Esophagus muscularis mucosa (tissue), 4 donors: ENCODE data around the gene ALOX15B. TPM values are rescaled to one million over a fixed set of nuclear protein-coding genes. Genes with fewer than 3 reads are reported as not detected.

Source experiments
- DNase-seq: peaks from one replicate; pipeline ENCODE4 v3.0.0-alpha.2; 2017; ENCODE audit errors: extremely low spot score
- H3K27ac ChIP-seq, 4 donors: fragments of 200-600 bp; sonication (generic); replicated peaks in 1 of 4; 1 replicate in 3 of 4; 2 replicates in 1 of 4; pipeline ENCODE4 v1.5.1; 2016 to 2019; ENCODE audit warnings: mild to moderate bottlenecking in 1 of 4
- H3K27me3 ChIP-seq, 4 donors: fragments of 200-600 bp; sonication (generic); one replicate each; pipeline versions ENCODE4 v1.5.1 to v1.6.0; 2016 to 2019
- H3K36me3 ChIP-seq, 4 donors: fragments of 200-600 bp; sonication (generic); one replicate each; pipeline ENCODE4 v1.5.1; 2016 to 2019
- H3K4me1 ChIP-seq, 4 donors: fragments of 200-600 bp; sonication (generic); one replicate each; pipeline ENCODE4 v1.5.1; 2016 to 2019
- H3K4me3 ChIP-seq, 4 donors: fragments of 200-600 bp; sonication (generic); 1 replicate in 2 of 4; 2 replicates in 2 of 4; pipeline ENCODE4 v1.5.1; 2016 to 2019; ENCODE audit warnings: mild to moderate bottlenecking in 4 of 4, moderate library complexity in 1 of 4
- H3K9me3 ChIP-seq, 4 donors: fragments of 200-600 bp; sonication (generic); 1 replicate in 3 of 4; 2 replicates in 1 of 4; pipeline ENCODE4 v1.5.1; 2016 to 2019
- EP300 ChIP-seq: sonication (generic); formaldehyde crosslinking; IDR thresholded peaks from one replicate; pipeline ENCODE4 v1.6.1; 2017; ENCODE audit warnings: antibody characterized with exemption
- POLR2A ChIP-seq: fragments of 450-650 bp; IDR thresholded peaks from one replicate; pipeline ENCODE4 v1.6.1; 2017; ENCODE audit warnings: antibody characterized with exemption, moderate library complexity, mild to moderate bottlenecking, low read depth
- POLR2AphosphoS5 ChIP-seq, 2 donors: sonication (generic); formaldehyde crosslinking; IDR thresholded peaks; one replicate each; pipeline ENCODE4 v1.6.1; 2017; ENCODE audit warnings: antibody characterized with exemption in 2 of 2
- whole genome bisulfite sequencing: methylation state at CpG from one replicate; pipeline ENCODE4 v1.1.5; 2018; 5-methylcytosine and 5-hydroxymethylcytosine counted together
- intact Hi-C: fragments of 100-400 bp; cut with DNase I; formaldehyde crosslinking; loops from one replicate; pipeline ENCODE4 v1.15.1; 2023
- total RNA-seq, 4 donors: library from RNA; depleted of rRNA; stranded (reverse); fragments of >200 nt; gene quantifications; one replicate each; pipeline versions ENCODE4 v1.1.0 to v1.2.1, GENCODE V29; 2016
- TF ChIP-seq, protein P1 (sequence below), 3 experiments: fragments of 200-600 bp in 2 of 3; fragments of 450-650 bp in 1 of 3; sonication (generic) in 2 of 3; IDR thresholded peaks; one replicate each; pipeline ENCODE4 v1.5.1; 2017 to 2019; ENCODE audit warnings: antibody characterized with exemption in 3 of 3, mild to moderate bottlenecking in 2 of 3, moderate library complexity in 1 of 3

The ALOX15B gene
- total RNA-seq, 4 donors from 2014 or later: 1.3 to 3.7 (median 2.0) TPM

DNA sequence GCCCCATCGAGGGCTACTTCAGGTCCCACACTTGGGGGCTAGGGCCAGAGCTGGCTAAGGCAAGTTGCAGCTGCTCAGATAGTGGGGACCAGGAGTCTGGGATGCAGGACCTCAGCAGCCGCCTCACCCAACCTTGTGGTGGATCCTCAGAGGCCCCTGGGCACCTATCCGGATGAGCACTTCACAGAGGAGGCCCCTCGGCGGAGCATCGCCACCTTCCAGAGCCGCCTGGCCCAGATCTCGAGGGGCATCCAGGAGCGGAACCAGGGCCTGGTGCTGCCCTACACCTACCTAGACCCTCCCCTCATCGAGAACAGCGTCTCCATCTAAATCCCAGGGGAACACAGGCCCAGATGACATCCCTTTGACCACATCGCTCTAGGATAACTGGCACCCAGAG lies 9.4 kb downstream of the ALOX15B start:
- H3K4me1 ChIP-seq: no peaks in the 10 kb centered on the region
- no peaks in the 10 kb centered on the region for H3K9me3 ChIP-seq
- intact Hi-C loops: loop anchor here (5.0 kb wide), 1 partner anchor 36 kb away; no protein-coding TSS in a partner anchor
- H3K4me3 ChIP-seq: no peak overlapping the region
- 98% methylated on average over 10 of the region's 12 CpGs for WGBS
- no peak overlapping the region for H3K27ac ChIP-seq
- TF ChIP-seq EP300 (no peak), POLR2A (no peak), POLR2AphosphoS5 (IDR thresholded peaks at IDR 0.05) (no peak)
- TF ChIP-seq, protein P1, sequence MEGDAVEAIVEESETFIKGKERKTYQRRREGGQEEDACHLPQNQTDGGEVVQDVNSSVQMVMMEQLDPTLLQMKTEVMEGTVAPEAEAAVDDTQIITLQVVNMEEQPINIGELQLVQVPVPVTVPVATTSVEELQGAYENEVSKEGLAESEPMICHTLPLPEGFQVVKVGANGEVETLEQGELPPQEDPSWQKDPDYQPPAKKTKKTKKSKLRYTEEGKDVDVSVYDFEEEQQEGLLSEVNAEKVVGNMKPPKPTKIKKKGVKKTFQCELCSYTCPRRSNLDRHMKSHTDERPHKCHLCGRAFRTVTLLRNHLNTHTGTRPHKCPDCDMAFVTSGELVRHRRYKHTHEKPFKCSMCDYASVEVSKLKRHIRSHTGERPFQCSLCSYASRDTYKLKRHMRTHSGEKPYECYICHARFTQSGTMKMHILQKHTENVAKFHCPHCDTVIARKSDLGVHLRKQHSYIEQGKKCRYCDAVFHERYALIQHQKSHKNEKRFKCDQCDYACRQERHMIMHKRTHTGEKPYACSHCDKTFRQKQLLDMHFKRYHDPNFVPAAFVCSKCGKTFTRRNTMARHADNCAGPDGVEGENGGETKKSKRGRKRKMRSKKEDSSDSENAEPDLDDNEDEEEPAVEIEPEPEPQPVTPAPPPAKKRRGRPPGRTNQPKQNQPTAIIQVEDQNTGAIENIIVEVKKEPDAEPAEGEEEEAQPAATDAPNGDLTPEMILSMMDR (IDR thresholded peaks at IDR 0.05): no peak
- H3K27me3 ChIP-seq: peaks cover 0 to 48% (median 0%) of the 10 kb centered on the region in 4 donors
- DNase-seq: no peak
- no peaks in the 10 kb centered on the region for H3K36me3 ChIP-seq

DNA sequence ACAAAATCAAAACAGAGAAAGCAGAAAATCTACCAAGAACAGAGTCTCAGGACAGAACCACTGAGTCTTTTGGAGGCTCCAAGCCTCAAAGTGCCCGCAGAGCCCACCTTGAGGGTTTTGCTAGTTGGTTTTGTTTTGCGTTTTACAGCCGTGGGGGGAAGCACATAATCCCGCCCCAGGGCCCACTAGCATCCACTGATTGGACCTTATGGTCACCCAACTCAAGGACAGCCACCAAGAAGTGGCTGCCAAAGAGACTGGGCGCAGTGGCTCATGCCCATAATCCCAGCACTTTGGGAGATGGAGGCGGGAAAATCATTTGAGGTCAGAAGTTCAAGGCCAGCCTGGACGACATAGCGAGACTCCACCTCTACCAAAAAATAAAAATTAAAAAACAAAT lies 9.9 kb downstream of the ALOX15B start:
- Histone ChIP-seq H3K27ac (no peak overlapping the region), H3K4me3 (no peak overlapping the region), H3K9me3 (no peaks in the 10 kb centered on the region), H3K4me1 (no peaks in the 10 kb centered on the region), H3K27me3 (peaks cover 0 to 48% (median 0%) of the 10 kb centered on the region in 4 donors), H3K36me3 (no peaks in the 10 kb centered on the region)
- 98% methylated on average over 8 of the region's 8 CpGs for WGBS
- TF ChIP-seq, protein P1 (IDR thresholded peaks at IDR 0.05): no peak
- no peak for TF ChIP-seq EP300
- TF ChIP-seq POLR2AphosphoS5 (IDR thresholded peaks at IDR 0.05): no peak
- no peak for TF ChIP-seq POLR2A
- DNase-seq: no peak
- intact Hi-C loops: loop anchor here (5.0 kb wide), 1 partner anchor 36 kb away; no protein-coding TSS in a partner anchor

DNA sequence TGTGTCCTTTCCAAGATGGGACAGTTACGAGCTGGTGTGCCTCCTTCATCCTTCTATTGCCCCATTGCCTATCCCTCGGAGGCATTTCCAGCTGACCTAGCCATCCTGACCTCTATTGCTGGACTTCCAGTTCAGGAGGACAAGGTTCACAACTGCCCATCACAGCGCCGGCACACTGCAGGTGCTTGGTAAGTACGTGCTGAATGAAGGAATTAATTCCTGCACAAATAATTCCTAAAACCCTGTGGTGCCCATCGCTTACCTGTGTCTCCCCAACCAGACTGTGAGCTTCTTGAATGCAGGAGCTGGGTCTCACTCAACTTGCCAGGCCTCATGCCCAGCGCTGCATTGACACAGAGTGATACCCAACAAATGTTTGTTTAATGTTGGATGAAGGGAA lies 13.0 kb downstream of the ALOX15B start:
- Histone ChIP-seq H3K27me3 (peaks cover 0 to 39% (median 2%) of the 10 kb centered on the region in 4 donors), H3K36me3 (no peaks in the 10 kb centered on the region), H3K4me3 (no peak overlapping the region), H3K4me1 (no peaks in the 10 kb centered on the region), H3K27ac (no peak overlapping the region), H3K9me3 (no peaks in the 10 kb centered on the region)
- DNase-seq: no peak
- intact Hi-C loops: no loop called here
- WGBS: 68% methylated on average over 6 of the region's 7 CpGs
- TF ChIP-seq EP300 (no peak), POLR2A (no peak)
- TF ChIP-seq, protein P1 (IDR thresholded peaks at IDR 0.05): no peak

DNA sequence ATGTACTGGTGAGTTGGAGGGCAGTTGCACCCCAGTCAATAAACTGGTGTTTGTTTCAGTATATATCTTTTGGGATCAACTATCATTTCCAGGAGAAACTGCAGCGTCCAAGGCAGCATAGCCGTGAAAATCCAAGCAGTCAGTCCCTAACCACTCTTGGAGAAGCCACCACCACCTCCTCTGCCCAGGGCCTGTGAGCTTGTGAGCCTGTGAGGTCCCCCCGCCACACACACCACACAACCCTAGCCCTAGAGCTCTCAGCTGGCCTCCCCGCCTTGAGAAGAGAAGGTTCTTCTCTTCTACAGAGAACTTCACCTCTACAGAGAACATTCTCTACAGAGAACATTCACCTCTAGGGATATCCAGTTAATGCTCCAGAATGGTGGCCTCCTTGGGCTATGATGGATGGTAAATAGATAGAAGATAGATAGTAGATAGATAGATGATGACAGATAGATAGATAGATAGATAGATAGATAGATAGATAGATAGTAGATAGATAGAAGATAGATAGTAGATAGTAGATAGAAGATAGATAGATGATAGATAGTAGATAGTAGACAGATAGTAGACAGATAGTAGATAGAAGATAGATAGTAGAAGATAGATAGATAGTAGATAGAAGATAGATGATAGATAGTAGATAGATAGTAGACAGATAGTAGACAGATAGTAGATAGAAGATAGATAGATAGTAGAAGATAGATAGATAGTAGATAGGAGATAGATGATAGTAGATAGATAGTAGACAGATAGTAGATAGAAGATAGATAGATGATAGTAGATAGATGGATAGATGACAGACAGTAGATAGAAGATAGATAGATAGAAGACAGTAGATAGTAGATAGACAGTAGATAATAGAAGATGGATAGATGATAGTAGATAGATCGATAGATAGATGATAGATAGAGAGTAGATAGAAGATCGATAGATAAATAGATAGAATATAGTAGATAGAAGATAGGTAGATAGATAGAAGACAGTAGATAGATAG lies 13.7 kb downstream of the ALOX15B start:
- TF ChIP-seq POLR2AphosphoS5 (IDR thresholded peaks at IDR 0.05): no peak
- no peak for TF ChIP-seq POLR2A
- no peak for TF ChIP-seq EP300
- TF ChIP-seq, protein P1 (IDR thresholded peaks at IDR 0.05): no peak
- 90% methylated on average over 6 of the region's 6 CpGs for WGBS
- intact Hi-C loops: no loop called here
- Histone ChIP-seq H3K27me3 (peaks cover 0 to 37% (median 2%) of the 10 kb centered on the region in 4 donors), H3K27ac (no peak overlapping the region), H3K4me3 (no peak overlapping the region), H3K36me3 (no peaks in the 10 kb centered on the region), H3K9me3 (no peaks in the 10 kb centered on the region), H3K4me1 (peaks cover 0 to 4% (median 3%) of the 10 kb centered on the region in 4 donors)
- no peak for DNase-seq
